D721Med (cell line): ENCODE results near the gene CLEC4E.

Experiments
- DNase-seq: peaks from one replicate; pipeline ENCODE4 v3.0.0; 2011; ENCODE audit warnings: low spot score; ENCODE audit not compliant: insufficient read length
- FAIRE-seq: peaks from 2 replicates; lab custom pipeline; 2011; peaks lifted over from hg19 to GRCh38; lab: Jason Lieb, UNC
- CTCF ChIP-seq: IDR thresholded peaks from 2 replicates; pipeline ENCODE4 v1.5.1; 2012; ENCODE audit warnings: mild to moderate bottlenecking, control low read depth; ENCODE audit not compliant: insufficient read depth; ENCODE audit errors: missing control alignments

The CLEC4E gene

DNA sequence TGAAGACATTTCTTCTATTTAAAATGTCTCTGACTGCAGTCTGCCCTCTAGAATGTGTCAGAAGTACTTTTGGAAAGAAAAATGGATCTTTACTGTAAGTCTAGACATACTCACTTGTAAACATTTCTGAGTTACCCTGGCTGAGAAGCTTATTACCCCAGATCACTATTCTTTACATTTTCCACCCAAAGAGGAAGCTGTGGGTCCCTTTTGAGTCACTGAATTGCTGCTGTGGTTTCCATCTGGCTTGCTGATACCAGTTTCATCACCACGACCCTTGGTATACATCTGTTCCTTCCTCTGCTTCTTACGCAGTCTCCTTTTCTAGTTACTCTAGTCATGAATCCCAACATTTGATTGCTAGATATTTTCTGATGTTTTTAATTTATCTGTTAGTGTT lies 47.6 kb downstream of the CLEC4E start:
- no peak for DNase-seq
- FAIRE-seq = no peak
- TF ChIP-seq CTCF = no peak

DNA sequence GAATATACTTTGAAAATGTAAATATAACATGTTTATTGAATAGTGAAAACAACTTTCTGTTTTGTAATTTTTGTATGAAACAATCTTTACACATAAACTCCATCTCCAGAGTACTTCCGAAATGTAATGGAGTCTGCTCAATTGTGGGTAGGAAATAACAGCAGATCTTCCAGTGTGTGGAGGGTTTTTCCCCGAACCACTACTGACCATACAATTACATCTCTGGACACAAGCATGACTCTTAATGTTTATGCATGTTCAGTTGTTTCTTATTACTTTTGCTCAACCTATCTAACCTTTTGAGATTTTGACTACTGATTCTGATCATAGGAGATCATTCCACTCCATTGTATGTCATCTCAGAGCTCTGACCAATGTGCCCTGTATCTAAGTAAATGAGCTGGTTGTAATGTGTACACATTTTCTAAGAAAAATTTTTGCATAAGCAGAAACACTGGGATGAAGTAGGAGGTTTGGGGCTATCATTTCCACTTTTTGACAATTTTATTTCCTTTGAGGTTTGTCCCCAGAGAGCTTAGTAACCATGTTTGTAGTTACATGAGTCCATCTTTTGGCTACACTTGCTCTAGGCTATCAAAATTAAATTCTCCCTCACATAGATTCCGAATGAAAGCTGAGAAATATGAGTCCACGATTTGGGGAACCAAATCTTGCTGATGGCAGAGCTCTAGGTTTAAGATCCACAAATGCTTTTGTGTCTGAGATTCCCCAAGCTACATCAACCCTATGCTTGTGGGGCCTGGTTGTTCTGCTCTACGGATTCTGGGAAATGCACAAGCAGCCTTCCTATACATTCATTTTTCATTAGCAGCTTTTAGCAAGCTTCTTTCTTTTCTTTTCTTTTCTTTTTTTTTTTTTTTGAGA lies 48.8 kb downstream of the CLEC4E start:
- no peak for TF ChIP-seq CTCF
- FAIRE-seq (no peak), DNase-seq (no peak)
